GM12874 (cell line): ENCODE data around the gene SLC6A7.

ENCODE experiments used
- TF ChIP-seq, protein P1 (sequence below): IDR thresholded peaks from 2 replicates; pipeline ENCODE4 v1.5.1; 2011; ENCODE audit warnings: low read depth, mild to moderate bottlenecking, control low read depth, low read length, moderate library complexity; ENCODE audit not compliant: insufficient read depth

The SLC6A7 gene

DNA sequence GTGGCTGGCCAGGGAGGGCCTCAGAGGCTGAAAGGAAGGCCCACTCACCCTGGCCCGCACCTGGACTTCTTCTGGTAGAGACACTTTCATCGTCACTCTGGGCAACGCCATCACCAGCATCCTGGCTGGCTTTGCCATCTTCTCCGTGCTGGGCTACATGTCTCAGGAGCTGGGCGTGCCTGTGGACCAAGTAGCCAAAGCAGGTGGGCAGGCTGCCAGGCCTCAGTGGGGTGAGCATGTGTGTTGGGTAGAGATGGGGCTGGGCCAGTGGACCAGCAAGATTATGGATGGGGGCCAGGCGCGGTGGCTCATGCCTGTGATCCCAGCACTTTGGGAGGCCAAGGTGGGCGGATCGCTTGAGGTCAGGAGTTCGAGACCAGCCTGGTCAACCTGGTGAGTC, 12.6 kb downstream of the SLC6A7 start:
- TF ChIP-seq, protein P1, sequence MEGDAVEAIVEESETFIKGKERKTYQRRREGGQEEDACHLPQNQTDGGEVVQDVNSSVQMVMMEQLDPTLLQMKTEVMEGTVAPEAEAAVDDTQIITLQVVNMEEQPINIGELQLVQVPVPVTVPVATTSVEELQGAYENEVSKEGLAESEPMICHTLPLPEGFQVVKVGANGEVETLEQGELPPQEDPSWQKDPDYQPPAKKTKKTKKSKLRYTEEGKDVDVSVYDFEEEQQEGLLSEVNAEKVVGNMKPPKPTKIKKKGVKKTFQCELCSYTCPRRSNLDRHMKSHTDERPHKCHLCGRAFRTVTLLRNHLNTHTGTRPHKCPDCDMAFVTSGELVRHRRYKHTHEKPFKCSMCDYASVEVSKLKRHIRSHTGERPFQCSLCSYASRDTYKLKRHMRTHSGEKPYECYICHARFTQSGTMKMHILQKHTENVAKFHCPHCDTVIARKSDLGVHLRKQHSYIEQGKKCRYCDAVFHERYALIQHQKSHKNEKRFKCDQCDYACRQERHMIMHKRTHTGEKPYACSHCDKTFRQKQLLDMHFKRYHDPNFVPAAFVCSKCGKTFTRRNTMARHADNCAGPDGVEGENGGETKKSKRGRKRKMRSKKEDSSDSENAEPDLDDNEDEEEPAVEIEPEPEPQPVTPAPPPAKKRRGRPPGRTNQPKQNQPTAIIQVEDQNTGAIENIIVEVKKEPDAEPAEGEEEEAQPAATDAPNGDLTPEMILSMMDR = no peak

GRCh38 chr5:150203832-150204589, 14.1 kb downstream of the SLC6A7 start:
- TF ChIP-seq, protein P1 = no peak

DNA sequence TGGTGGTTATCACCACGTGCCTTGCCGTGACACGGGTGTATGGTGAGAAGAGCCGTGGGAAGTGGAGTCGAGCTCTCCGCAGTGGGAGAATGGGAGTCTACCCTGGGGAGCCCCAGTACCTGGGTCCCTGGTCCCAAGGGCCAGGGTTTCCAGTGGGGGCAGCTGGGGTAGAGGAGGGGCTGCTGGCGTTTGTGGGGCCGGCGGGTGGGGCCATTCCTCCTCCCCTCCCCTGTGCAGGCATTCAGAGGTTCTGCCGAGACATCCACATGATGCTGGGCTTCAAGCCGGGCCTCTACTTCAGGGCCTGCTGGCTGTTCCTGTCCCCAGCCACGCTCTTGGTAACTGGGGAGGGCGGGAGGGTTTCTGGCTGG, 14.7 kb downstream of the SLC6A7 start:
- TF ChIP-seq, protein P1 = no peak

GRCh38 chr5:150206098-150206778, 16.4 kb downstream of the SLC6A7 start:
- TF ChIP-seq, protein P1 = no peak

DNA sequence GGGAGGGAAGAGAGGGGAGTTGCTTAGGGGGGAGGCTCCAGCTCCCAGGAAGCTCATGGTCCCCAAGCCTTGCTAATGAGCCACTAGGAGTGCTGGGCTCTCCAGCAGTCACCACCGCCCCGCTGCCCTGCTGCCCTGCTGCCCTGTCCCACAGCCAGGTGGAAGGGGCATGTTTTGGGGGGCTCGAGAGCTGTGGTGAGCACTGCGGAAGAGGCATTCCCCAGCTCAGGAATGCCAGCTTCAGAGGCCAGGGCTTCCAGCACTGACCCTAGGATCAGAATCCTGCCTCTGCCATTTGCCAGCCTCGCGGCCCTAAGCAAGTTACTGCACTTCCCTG, 16.9 kb downstream of the SLC6A7 start:
- TF ChIP-seq, protein P1 = no peak

GRCh38 chr5:150208187-150209098, 18.6 kb downstream of the SLC6A7 start:
- TF ChIP-seq, protein P1 = no peak

DNA sequence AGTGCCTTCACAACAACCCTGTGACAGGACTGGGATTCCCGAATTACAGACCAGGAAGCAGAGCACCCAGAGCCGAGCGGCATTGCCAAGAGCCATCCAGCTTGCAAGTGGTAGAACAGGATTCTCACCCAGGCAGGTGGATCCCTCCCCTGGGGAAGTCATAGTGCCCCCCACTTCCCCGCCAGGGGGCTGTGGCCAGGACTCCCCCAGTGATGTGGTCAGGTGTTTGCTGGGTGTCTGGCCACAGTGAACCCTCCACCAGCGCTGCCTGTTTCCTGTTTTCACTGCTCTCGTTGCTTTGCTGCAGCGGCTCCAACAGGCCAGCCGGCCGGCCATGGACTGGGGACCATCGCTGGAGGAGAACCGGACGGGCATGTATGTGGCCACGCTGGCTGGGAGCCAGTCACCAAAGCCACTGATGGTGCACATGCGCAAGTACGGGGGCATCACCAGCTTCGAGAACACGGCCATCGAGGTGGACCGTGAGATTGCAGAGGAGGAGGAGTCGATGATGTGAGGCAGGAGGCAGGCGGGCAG, 19.3 kb downstream of the SLC6A7 start:
- TF ChIP-seq, protein P1 = no peak
